H1 (cell line): ENCODE data around the gene CTRL.

Experiments used
- CHD2 ChIP-seq: IDR thresholded peaks from 2 replicates; pipeline ENCODE4 v1.6.1; 2012; ENCODE audit warnings: low read length, improper control_type of control experiment
- CTCF ChIP-seq, 3 experiments: IDR thresholded peaks; 1 replicate in 2 of 3; 2 replicates in 1 of 3; pipeline versions ENCODE4 v1.5.1 to v1.6.1; 2011; ENCODE audit warnings: low read length in 3 of 3, mild to moderate bottlenecking in 3 of 3, inconsistent platforms in 2 of 3, low read depth in 1 of 3, moderate library complexity in 1 of 3; ENCODE audit not compliant: insufficient read depth in 1 of 3; ENCODE audit errors: control extremely low read depth in 1 of 3
- EP300 ChIP-seq, 2 experiments: IDR thresholded peaks; 1 replicate in 1 of 2; 2 replicates in 1 of 2; pipeline ENCODE4 v1.6.1; 2011 to 2012; ENCODE audit warnings: low read depth in 2 of 2, low read length in 2 of 2, mild to moderate bottlenecking in 2 of 2, borderline replicate concordance in 1 of 2, inconsistent platforms in 1 of 2, moderate library complexity in 1 of 2
- EZH2 ChIP-seq: fragments of 200-600 bp; sonication (generic); IDR thresholded peaks from 2 replicates; pipeline ENCODE4 v1.7.1; 2012; ENCODE audit warnings: low read depth, mild to moderate bottlenecking, moderate library complexity, low read length, inconsistent platforms; ENCODE audit not compliant: severe bottlenecking
- GABPA ChIP-seq: IDR thresholded peaks from 2 replicates; pipeline ENCODE4 v1.6.1; 2011; ENCODE audit warnings: mild to moderate bottlenecking, low read length, moderate library complexity, borderline replicate concordance; ENCODE audit not compliant: insufficient read depth
- HDAC2 ChIP-seq, 2 experiments: fragments of 300-600 bp in 1 of 2; sonication (generic) in 1 of 2; IDR thresholded peaks; 2 replicates each; pipeline ENCODE4 v1.6.1; 2011 to 2012; ENCODE audit warnings: low read depth in 2 of 2, low read length in 2 of 2, mild to moderate bottlenecking in 2 of 2, moderate library complexity in 2 of 2, borderline replicate concordance in 1 of 2, inconsistent platforms in 1 of 2
- MAFK ChIP-seq: IDR thresholded peaks from 2 replicates; pipeline ENCODE4 v1.6.1; 2012; ENCODE audit warnings: low read depth, mild to moderate bottlenecking, improper control_type of control experiment, low read length
- NANOG ChIP-seq: IDR thresholded peaks from 2 replicates; pipeline ENCODE4 v1.6.1; 2011; ENCODE audit warnings: low read length, low read depth, mild to moderate bottlenecking, inconsistent platforms; ENCODE audit not compliant: insufficient read depth, poor library complexity, severe bottlenecking
- POLR2A ChIP-seq, 2 experiments: IDR thresholded peaks; 1 replicate in 1 of 2; 2 replicates in 1 of 2; pipeline ENCODE4 v1.6.1; 2011; ENCODE audit warnings: low read depth in 2 of 2, low read length in 2 of 2, mild to moderate bottlenecking in 2 of 2; ENCODE audit errors: control extremely low read depth in 1 of 2
- RFX5 ChIP-seq: IDR thresholded peaks from 2 replicates; pipeline ENCODE4 v1.6.1; 2011; ENCODE audit warnings: low read depth, low read length, improper control_type of control experiment, borderline replicate concordance

GRCh38 chr16:67928147-67928546, 3.5 kb downstream of the CTRL start:
- TF ChIP-seq CHD2 (no peak), CTCF (IDR thresholded peaks at IDR 0.05; ENCODE audit: control extremely low read depth in 1 of 3, insufficient read depth in 1 of 3, low read depth in 1 of 3, low read length in 3 of 3) (no peak), POLR2A (IDR thresholded peaks at IDR 0.05; ENCODE audit: control extremely low read depth in 1 of 2, low read depth in 2 of 2, low read length in 2 of 2) (no peak), EZH2 (no peak), GABPA (no peak), NANOG (no peak), RFX5 (no peak), MAFK (no peak), HDAC2 (IDR thresholded peaks at IDR 0.05; ENCODE audit: borderline replicate concordance in 1 of 2, low read depth in 2 of 2, low read length in 2 of 2) (no peak), EP300 (IDR thresholded peaks at IDR 0.05; ENCODE audit: borderline replicate concordance in 1 of 2, low read depth in 2 of 2, low read length in 2 of 2) (no peak)
